OCI-LY1 (cell line): ENCODE data around the gene MRPL50.

Experiments
- CTCF ChIP-seq: fragments of 200-600 bp; sonication (generic), shearing (Covaris generic); IDR thresholded peaks from 2 replicates; pipeline ENCODE4 v1.5.1; 2017; ENCODE audit warnings: mild to moderate bottlenecking, antibody characterized with exemption, low read length, moderate library complexity, mixed read lengths
- EZH2 ChIP-seq: fragments of 200-600 bp; sonication (generic), shearing (Covaris generic); IDR thresholded peaks from 2 replicates; pipeline ENCODE4 v1.8.0; 2017; ENCODE audit warnings: borderline replicate concordance, mixed run types, mild to moderate bottlenecking, antibody characterized with exemption, low read length, moderate library complexity, mixed read lengths

DNA sequence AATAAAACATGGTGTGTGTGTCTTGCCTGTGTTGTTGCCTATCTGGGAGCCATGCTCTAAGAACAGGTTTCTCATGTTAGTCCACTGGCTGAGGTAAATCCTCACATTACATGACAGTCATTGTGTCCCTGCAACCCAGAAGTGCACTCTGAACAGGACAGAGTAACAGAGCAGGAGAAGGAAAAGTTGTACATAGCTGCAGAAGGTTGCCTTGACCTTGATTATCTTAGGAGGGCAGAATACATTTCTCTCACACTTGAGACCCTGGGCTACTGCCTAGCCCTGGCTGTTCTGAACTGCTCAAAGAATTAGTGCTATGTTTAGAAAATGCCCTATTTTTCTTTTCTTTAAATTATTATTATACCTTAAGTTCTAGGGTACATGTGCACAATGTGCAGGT is 17.2 kb upstream of the MRPL50 start:
- TF ChIP-seq CTCF (no peak), EZH2 (no peak)
